ENCODE data around the gene PTTG1.

DNA sequence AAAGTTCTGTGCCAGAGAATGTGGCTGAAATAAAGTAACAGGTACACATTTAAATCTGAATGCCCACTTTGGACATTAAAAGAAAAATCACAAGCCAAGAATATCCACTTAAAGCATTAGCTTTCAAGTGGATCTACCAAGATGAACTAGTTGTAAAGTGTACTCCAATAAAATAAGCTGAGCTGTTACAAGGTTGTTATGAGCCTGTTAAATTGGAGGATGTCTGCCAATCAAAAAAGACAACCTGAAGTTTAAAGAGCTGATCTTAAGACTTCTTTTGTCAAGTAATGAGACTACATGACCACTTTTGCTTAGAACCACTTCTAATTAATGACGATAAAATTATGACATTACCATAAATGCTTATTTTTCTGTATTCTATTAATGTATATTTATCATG is 24.2 kb upstream of the PTTG1 start:
- TF ChIP-seq, protein P1, sequence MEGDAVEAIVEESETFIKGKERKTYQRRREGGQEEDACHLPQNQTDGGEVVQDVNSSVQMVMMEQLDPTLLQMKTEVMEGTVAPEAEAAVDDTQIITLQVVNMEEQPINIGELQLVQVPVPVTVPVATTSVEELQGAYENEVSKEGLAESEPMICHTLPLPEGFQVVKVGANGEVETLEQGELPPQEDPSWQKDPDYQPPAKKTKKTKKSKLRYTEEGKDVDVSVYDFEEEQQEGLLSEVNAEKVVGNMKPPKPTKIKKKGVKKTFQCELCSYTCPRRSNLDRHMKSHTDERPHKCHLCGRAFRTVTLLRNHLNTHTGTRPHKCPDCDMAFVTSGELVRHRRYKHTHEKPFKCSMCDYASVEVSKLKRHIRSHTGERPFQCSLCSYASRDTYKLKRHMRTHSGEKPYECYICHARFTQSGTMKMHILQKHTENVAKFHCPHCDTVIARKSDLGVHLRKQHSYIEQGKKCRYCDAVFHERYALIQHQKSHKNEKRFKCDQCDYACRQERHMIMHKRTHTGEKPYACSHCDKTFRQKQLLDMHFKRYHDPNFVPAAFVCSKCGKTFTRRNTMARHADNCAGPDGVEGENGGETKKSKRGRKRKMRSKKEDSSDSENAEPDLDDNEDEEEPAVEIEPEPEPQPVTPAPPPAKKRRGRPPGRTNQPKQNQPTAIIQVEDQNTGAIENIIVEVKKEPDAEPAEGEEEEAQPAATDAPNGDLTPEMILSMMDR (IDR thresholded peaks at IDR 0.05) = no peak
- TF ChIP-seq POLR2A (IDR thresholded peaks at IDR 0.05) = no peak
